ENCODE results near the gene TAAR6.
"Not testable (repeated sequence)": the region's sequence is repeated elsewhere in the genome, so short reads cannot be mapped to it uniquely, and the experiment has no call there.

Gene TAAR6

DNA sequence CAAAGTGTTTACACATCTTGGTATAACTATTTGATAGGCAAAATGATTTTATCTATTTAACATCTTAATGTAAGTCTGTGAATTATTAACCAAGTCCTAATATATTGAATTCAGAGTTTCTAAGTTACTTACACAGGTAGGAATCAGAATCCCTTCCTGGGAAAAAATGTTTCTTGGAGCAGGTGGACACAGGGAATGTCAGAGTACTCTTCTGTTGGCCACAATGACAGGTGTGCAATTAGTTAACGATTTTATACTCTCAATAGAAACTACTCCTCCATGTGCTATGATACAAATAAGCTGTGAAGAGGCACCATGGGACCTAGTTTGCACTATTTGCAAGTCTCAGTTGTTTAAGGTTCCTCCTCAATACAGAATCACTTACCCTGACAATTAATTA lies 20.2 kb downstream of the TAAR6 start:
- DNase-seq, result no peak

DNA sequence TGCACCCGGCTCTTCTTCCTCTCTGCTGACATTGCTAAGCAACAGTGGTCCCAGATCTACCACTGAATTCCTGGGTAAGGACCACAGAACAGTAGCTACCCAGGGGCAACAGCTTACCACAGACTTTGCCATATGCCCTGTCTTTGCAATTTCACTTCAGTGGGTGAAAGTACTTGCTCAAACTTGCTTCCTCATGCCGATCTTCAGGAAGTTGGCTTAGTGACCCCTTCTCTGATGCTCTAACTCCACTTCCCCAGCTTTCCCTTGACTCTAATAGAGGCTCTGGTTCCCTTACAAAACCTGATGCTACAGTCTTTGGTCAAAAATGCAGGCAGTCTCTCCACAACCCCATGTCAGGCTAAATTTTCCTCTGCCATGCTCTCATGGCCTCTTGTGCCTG lies 22.7 kb downstream of the TAAR6 start:
- DNase-seq, result no peak

DNA sequence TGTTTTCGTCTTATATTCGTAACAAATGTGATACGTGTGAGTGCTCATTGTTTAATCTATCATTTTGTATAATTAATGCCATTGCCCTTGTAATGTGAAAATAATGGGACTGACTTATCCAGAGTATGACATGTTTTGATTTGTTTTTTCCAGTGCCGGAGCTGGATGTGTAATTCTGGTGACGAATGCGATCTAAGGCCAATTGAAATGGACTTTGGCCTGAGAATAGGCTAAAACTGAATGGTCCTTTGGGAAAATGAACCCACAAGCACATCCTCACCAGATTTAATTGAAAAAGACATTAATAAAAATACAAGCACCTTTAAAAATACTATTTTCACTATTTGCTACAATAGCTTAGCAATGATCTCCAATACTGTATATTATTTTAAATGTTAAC lies 26.1 kb downstream of the TAAR6 start:
- DNase-seq, result no peak

DNA sequence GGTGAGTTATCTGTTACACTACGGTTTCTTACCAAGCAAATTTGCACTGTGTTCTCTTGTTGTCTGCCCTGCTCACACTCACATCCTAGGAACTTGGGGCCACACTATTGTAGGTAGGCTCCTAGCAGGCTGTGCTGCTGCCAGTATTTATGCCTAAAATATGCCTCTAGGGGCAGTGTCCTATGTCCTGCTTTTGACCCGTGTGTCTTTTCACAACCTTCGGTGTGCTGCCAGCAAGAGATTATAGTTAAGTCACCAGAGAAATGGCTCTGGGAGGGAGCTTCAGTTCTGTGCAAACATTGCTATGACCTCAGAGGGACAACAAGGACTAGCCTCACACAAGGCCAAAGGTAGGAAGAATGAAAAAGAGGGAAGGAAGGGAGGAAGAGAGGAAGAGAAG lies 28.4 kb downstream of the TAAR6 start:
- DNase-seq, result no peak

DNA sequence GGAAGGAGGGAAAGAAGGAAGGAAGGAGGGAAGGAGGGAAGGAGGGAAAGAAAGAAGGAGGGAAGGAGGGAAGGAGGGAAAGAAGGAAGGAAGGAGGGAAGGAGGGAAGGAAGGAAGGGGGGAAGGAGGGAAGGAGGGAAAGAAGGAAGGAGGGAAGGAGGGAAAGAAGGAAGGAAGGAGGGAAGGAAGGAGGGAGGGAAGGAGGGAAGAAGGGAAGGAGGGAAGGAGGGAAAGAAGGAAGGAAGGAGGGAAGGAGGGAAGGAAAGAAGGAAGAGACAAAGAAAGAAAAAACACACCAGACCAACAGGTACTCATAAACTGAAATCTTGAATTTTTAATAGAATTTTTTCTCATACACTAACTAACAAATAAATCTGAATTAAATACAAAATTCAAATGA lies 30.8 kb downstream of the TAAR6 start:
- DNase-seq, result not testable (repeated sequence)

DNA sequence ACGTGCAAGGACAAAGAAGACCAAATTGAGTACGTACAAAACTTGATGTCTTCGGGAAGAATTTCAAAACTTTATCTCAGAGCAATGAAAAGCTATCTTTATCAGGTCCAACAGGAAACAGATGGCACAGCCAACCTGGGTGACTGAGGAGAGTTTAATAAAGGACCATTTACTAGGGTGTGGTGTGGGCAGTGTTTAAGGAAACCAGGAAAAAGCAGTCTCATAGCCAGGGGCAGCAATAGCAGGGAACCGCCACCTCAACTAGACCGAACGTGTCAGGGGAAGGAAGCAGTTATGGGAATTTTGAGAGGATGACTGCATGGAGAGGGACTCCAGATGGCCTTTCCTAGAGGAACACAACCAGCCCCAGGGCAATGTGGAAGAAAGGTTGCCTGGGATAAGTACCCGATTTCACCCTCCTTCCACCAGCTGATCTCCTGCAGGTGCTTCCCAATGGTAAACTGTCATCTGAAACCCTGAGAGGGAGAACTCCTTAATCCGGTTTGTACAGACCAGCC lies 34.6 kb downstream of the TAAR6 start:
- no peak for DNase-seq

DNA sequence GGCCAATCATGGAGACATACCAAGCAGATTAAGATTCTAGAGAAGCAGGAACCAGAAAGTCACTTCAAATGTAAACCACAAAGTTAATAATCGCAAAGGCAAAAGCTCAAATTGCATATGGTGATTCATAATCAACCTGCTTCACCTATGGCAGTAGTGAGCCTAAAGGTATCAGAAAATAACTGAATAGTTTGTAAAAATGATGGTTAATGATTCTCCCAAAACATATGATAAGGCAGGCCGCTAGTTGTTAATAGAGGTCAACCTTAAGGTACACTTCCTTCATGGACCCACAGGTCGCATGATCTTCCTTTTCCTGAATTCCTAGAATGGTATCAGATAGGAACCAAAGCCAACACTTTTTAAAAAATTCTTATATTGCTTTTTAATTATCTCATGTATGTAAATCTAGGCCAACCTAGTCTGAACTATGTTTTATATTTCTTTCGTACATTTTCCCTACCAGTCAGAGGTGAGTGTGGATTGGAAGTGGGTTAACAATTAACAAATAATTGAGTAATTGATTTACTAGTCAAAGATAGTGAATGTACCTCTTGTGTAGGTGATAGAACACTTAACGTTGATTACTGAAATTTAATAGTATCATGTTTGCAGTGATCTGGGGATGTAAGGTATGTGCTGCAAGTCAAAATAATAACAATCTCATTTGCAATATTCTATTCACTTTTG lies 37.6 kb downstream of the TAAR6 start:
- no peak for DNase-seq

DNA sequence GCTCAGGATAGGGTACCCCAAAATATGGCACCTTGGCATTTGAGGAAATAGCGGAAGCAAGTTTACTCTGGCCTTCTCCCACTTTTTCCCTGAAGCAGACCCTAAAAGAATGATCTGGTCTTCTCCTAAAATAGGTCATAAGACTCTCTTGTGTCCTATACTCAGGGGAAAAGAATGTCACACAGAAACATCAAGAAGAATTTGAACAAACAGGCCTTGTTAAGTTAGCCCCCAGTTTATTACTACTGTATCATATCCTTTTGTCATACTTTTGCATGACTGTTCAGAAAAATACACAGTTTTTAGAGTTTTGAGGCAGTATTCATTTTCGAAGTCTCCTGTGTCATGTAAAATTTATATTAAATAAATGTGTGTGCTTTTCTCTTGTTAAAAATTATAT lies 41.5 kb downstream of the TAAR6 start:
- no peak for DNase-seq

DNA sequence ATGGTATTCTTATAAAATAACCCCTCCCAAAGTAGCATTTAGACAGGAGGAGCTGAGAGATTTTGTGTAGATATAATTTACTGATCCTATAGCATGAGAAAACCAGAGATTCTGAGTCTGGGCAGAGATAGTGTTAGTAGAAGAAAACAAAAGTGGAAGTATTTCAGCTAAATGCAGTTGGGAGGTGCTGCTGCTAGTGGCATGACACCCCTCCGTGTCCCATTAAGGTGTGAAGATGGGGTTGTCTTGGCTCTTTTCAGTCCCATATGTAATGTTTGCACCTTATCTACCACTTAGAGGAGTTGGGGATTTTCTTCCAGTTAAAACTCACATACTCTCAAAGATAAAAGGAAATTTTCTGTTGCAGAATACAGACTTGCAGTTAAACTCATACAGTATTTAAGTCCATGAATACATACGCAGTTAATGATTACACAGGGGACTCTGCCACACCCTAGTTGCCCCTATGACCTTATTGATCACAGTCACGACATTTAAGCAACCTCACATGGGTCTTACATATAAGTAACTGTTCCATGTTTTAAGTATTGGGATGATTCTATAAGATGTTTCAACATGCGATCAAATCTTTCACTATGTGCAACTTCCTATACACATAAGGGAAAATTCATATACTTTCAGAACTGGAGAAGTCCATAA lies 42.5 kb downstream of the TAAR6 start:
- DNase-seq, result no peak

DNA sequence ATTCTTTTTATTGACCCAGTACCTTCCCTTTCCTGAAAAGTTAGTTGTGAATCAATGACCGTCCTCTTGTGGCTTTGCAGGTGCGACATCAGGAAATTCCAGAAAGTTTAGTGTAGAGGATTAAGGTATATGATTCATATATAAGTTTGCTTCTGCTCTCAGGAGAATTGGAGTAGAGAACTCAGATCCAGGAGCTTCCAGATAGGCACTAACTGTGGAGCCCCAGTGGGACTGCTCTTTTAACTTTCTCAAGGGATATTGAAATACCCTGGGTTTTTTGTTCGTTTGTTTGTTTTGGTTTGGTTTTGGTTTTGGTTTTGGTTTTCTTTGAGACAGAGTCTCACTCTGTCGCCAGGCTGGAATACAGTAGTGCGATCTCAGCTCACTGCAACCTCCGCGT lies 44.4 kb downstream of the TAAR6 start:
- no peak for DNase-seq

DNA sequence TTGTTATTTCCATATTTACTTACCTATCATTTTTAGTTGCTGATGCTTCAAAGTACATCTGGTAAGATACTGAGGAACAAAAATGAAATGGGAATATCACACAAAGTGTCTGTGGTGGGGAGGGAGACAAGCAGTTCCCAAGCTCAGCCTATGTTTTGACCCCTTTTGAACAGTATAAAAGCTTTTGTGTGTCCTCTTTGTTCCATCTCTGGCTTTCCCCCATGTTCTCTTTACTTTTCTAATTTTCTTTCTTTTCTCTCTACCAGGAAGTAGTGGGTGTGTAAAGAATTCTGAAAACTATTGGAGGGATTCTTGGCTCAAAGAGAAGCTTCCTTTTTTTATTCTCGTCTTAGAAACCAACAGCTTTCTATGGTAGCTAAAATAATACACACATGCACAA lies 46.6 kb downstream of the TAAR6 start:
- no peak for DNase-seq
